ENCODE results near the gene GPRC6A. TPM values are rescaled to one million over a fixed set of nuclear protein-coding genes. Genes with fewer than 3 reads are reported as not detected.

The GPRC6A gene
- polyA plus RNA-seq, 10 donors = not detected

DNA sequence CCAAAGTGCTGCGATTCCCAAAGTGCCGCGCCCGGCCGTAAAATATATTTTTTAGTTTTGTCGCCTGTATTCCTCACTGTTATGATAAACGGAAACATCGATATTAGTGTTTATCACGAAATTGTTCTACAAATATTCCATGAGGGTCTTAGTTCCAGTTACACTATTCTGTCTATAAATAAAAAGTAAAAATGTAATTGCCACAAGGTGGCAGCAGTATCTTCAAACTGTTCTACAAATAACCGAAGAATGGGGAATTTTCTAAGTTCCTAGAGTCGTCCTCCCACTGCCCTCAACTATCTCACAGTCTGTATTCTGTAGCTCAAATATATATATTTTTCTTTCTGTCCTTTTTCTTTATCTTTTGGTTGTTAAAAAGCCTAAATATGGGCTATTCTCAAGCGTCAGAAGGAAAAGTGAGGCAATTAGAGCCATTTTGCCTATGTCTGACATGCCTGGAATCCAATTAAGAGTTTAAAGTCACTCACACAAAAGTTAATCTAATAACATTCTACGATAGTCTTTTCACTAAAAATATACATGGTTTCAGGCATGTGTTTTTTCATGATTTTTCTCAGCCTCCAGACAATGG lies 49.2 kb downstream of the GPRC6A start:
- peak in 2 of 3 donors; percentile 34 to 67 for DNase-seq

DNA sequence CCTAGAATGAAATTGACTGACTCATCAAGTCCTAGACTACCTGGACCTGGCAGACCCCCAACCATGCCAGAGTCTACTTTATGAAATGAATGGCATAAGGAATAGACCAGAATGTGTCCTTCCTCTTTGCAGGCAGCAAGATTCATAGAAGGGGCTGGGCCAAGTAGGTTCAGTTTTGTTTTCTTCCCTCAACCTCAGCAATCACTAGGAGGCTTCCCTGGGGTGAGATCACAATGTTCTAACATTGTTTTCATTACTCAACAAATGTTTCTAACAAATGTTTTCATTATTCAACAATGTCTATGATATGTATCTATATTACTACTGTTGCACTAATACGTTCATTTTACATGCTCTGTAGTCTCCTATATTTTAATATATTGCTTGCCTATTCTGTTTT lies 55.0 kb downstream of the GPRC6A start:
- no peak for DNase-seq

GRCh38 chr6:116772450-116772849 lies 56.4 kb downstream of the GPRC6A start:
- DNase-seq = no peak

- DNase-seq = peak in 2 of 3 donors; percentile 37 to 69
Observed at GRCh38 chr6:116767715-116768114, 61.2 kb downstream of the GPRC6A start.

DNA sequence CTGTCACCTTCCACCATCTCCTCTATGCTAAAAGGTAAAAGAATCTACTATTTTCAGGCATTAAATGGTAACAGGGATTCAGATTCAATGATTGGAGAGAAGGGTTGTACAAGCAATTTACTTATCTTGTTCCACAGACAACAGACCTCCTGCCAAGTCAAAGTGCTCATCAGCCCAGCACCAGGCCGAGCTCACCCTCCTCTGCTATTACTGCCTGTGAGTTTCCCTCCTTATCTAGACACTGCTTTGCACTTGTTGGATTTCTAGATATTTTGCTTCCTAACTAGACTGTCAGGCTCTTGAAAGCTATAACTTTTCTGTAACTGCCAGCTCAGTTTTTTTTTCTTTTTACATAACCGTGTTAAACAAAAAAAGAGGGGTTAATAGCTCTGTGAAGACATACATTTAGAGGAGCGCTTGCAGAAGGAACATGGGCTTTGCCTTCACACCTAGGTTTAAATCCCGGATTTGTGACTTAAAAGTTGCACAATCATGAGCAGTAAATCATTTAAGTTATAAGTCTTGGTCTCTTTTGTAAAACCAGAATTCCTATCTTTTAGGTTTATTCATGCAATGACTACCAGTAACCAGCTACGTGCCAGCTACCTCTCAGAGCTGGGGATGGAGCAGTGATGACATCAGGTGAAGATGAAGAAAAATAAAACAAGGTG lies 62.2 kb downstream of the GPRC6A start:
- DNase-seq = peak in 1 of 3 donors; percentile 7

GRCh38 chr6:116764961-116765841 lies 63.7 kb downstream of the GPRC6A start, which contains the start of gene FAM162B:
FAM162B (minus strand) TSS chr6:116765719; CDS start chr6:116765576, 143 bp downstream.
- peak; percentile 17 to 84 (median 57) for DNase-seq

DNA sequence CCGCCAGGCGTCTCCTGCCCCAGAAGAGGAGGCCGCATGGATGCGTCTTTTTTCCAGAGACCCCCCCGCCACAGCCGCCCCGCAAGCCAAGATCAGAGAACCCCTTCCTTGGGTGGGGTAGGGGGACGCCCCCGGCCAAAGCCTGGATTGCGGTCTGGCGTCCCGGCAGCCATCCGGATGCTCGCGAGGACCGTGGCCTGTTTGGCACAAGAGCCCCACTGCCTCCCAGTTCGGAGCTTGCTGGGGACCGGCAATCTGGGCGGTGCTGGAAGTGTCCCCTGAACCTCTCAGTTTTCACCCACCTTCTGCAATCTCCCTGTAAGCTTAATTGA lies 64.3 kb downstream of the GPRC6A start:
- peak in 1 of 3 donors; percentile 56 for DNase-seq

DNA sequence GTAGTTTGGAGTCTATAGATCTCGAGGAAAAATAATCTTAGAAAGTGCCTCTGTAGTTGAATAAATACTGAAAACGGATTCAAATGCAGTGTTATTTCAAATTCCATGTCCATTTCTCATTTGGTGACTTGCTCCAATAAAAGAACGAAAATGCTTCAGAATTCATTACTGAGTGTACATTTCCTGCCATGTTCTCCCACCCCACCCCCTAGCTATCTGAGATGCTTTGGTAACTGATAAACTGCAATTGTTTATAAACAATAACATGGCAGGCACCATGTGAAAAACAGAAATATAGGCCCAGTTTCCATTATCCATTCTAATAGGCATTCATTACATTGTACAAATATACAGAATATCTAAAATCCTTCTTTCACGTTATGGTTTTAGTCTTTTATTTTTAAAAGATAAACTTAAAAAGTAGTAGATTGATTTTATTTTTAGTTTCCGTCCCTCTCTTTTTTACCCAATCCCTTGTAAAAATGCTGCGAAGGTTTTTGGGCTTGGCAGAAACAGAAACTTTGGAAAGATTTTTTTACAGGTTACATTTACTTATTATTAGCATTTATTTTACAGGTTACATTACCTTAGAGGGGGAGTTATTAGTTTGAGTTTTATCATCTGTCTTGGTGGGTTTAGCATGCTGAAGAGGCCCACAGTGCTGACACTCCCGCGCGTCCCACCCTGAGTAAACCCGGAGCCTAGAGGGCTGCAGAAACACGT lies 64.8 kb downstream of the GPRC6A start:
- peak in 1 of 3 donors; percentile 15 for DNase-seq

DNA sequence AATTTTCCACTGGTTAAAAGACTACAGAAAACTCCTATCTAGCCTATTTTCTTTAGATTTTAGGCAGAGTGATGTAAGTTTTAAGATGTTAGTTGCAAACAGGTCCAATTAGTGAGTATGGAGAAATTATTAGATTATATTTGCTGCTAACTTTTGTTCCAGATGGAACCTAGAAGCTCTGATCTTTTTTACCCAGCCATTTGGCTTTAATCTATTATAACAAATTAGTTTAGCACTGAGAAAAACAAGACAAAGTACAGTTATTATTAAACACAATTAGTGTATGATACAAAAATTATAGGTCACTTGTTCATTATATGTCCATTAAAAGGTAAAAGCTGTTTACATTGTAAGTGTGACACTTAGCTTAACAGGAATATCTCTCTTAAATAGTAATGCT lies 65.8 kb downstream of the GPRC6A start:
- no peak for DNase-seq

- no peak for DNase-seq
Observed at GRCh38 chr6:116762235-116762634, 66.6 kb downstream of the GPRC6A start.

- DNase-seq = no peak
Observed at GRCh38 chr6:116761779-116762178, 67.1 kb downstream of the GPRC6A start.

DNA sequence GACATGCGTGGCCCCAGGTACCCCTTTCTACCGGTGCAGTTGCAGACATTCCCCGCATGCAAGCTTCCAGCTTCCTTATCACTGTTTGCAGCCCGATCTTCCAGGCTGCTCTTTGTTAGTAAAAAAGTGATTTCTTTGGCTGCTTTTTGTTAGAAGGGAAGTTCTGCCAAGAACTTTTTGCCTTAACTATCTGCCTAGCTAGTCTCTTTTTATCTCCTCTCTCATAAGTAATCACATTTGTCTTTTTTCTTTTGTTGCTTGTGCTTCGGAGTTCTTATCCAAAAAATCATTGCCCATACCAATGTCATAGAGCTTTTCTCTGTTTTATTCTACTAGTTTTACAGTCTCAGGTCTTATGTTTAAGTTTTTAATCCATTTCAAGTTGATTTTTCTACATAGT lies 83.7 kb downstream of the GPRC6A start:
- no peak for DNase-seq

Other genes with a start within 250 kb of the GPRC6A start
- gene RSPH4A, start 212.6 kb downstream of the GPRC6A start, polyA plus RNA-seq (ENCODE audit: insufficient read length in 10 of 10) = under 1 TPM; 0.29 to 0.91 (median 0.55) TPM
- 10 to 100 TPM in 4 of 10 donors, 1 to 10 TPM in 6; 6.6 to 11.4 (median 9.5) TPM for gene ZUP1, start 160.3 kb downstream of the GPRC6A start, polyA plus RNA-seq (ENCODE audit: insufficient read length in 10 of 10)
- gene KPNA5, start 147.9 kb downstream of the GPRC6A start, polyA plus RNA-seq (ENCODE audit: insufficient read length in 10 of 10) = 10 to 100 TPM in 8 of 10 donors, 1 to 10 TPM in 2; 8.3 to 15.2 (median 12.1) TPM
- gene FAM162B, start 63.4 kb downstream of the GPRC6A start, polyA plus RNA-seq (ENCODE audit: insufficient read length in 10 of 10) = 1 to 10 TPM; 5.0 to 9.4 (median 6.5) TPM
- gene RFX6, start 48.2 kb upstream of the GPRC6A start, polyA plus RNA-seq (ENCODE audit: insufficient read length in 10 of 10) = under 1 TPM in 2 of 10 donors, not detected in 8; 0.04 to 0.07 TPM

Data from muscle of back (tissue), 11 donors.